GM18502 (cell line): ENCODE results near the gene APBA1.

Source experiments
- ATAC-seq: cut with Tn5 transposase; IDR thresholded peaks from one replicate; pipeline ENCODE4 v1.9.1; 2021; ENCODE audit warnings: mild to moderate bottlenecking; ENCODE audit not compliant: unreplicated experiment, poor library complexity

The APBA1 gene

GRCh38 chr9:69385581-69386033, 286.6 kb downstream of the APBA1 start:
- no peak for ATAC-seq

- no peak for ATAC-seq
Measured at GRCh38 chr9:69382135-69382534, 290.0 kb downstream of the APBA1 start.

- ATAC-seq, result no peak
Measured at GRCh38 chr9:69380811-69381210, 291.4 kb downstream of the APBA1 start.

DNA sequence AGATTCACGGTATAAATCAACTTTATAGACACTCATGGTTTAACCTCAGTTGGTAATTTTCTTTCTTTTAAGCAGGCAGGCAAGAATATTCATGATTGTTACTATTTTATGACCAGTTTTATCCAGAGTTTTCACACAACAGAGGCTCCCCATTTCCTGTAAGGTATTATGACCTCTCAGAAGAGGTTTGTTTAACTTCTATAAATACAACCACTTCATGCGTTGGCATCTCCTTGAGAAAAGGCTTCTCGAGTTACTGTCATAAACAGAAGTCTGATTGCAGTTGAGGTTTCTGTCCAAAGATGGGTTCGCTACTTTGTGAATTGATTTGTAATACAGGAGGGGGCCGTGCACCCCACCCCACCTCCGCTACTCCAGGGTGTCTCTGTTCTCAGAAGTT, 291.9 kb downstream of the APBA1 start:
- no peak for ATAC-seq

DNA sequence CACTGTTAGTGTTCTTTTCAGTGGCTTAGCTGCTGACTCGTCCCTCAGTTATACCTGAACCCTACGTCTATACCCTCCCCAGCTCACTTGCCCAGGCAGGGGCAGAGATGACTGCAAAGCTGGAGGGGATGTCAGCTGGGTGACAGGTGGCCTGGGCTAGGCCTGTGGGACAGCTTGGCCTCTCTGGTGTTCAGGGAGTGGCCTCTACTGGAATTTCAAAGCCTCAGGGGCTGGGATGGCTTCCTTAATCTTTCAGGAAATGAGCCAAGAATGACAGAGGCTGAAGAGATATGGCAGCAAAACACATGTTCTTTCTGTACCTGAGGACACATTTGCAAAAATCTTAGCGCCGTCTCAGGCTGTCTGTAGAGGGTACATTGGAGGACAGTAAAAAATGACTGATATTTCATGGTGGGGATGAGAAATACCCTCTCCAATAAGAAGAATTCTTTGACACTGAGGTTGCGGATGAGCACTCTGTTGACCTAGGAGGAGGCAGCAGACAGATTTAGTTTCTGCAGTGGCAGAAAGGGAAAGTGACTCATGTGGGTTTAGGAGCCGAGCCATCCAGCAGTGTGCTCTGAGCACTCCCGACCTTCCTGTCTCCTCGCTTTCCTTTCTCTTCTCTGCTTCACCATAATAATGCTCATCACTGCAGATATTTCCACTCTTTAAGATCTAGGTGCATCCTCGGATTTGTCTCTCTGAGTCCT, 292.7 kb downstream of the APBA1 start:
- no peak for ATAC-seq

DNA sequence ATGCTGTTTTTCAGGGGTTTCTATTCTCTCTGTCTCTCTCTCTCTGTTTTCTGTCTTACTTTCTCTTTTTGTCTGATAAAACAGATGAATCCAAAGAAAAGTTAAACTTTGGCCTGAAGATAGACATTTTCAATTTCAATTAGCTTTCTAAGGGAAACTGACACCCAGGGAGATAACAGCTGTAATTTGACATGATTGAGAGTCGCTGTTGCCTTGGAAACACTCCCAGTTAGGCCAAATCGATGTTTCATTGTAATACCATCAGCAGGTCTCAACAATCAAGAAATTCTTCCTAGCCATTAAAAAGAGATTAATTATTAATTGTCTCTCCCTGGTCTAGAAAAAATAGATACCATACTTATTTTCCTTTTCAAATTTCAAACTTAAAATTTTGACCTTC, 294.2 kb downstream of the APBA1 start:
- no peak for ATAC-seq
